HL-60 (cell line): ENCODE data around the gene GALNT14.

Experiments
- DNase-seq, 2 experiments: peaks; one replicate each; pipeline ENCODE4 v3.0.0-alpha.2; 2010 to 2020; ENCODE audit warnings: low read depth in 1 of 2, low spot score in 1 of 2
- H3K27ac ChIP-seq: fragments of 250-450 bp; sonication (Bioruptor Pico); replicated peaks from 2 replicates; pipeline ENCODE4 v1.5.1; 2020; ENCODE audit warnings: mild to moderate bottlenecking, moderate library complexity
- H3K27me3 ChIP-seq: fragments of 250-450 bp; sonication (Bioruptor Pico); 2 replicates; pipeline ENCODE4 v1.5.1; 2021; ENCODE audit warnings: mild to moderate bottlenecking, moderate library complexity; ENCODE audit not compliant: insufficient read depth, poor library complexity, severe bottlenecking
- H3K4me3 ChIP-seq: replicated peaks from 2 replicates; pipeline ENCODE4 v1.5.1; 2011; ENCODE audit warnings: mild to moderate bottlenecking, control low read depth, low read length; ENCODE audit not compliant: insufficient read depth
- CTCF ChIP-seq: IDR thresholded peaks from one replicate; pipeline ENCODE4 v1.5.1; 2011; ENCODE audit warnings: low read length, control low read depth, inconsistent platforms; ENCODE audit not compliant: insufficient read depth
- GABPA ChIP-seq: IDR thresholded peaks from 2 replicates; pipeline ENCODE4 v1.6.1; 2012; ENCODE audit warnings: low read depth
- POLR2AphosphoS5 ChIP-seq: IDR thresholded peaks from 2 replicates; pipeline ENCODE4 v1.6.1; 2012; ENCODE audit warnings: low read depth
- REST ChIP-seq: IDR thresholded peaks from 2 replicates; pipeline ENCODE4 v1.6.1; 2012; ENCODE audit warnings: low read depth; ENCODE audit not compliant: insufficient replicate concordance
- SPI1 ChIP-seq: IDR thresholded peaks from 2 replicates; pipeline ENCODE4 v1.6.1; 2012; ENCODE audit warnings: low read depth, mild to moderate bottlenecking, borderline replicate concordance

Gene GALNT14

GRCh38 chr2:31176742-31177141 lies 38.5 kb upstream of the GALNT14 start:
- Histone ChIP-seq H3K27me3 (no peaks in the 10 kb centered on the region), H3K4me3 (no peak overlapping the region), H3K27ac (no peak overlapping the region)
- no peak for TF ChIP-seq SPI1
- TF ChIP-seq CTCF: no peak
- no peak for TF ChIP-seq GABPA
- TF ChIP-seq REST: no peak
- TF ChIP-seq POLR2AphosphoS5: no peak
- no peak for DNase-seq

GRCh38 chr2:31171142-31171541 lies 32.9 kb upstream of the GALNT14 start:
- no peaks in the 10 kb centered on the region for H3K27me3 ChIP-seq
- H3K4me3 ChIP-seq: no peak overlapping the region
- no peak overlapping the region for H3K27ac ChIP-seq
- no peak for DNase-seq
- no peak for TF ChIP-seq CTCF
- TF ChIP-seq SPI1: no peak
- no peak for TF ChIP-seq REST
- no peak for TF ChIP-seq POLR2AphosphoS5
- no peak for TF ChIP-seq GABPA

GRCh38 chr2:31170071-31170698 lies 31.9 kb upstream of the GALNT14 start:
- DNase-seq: peak; percentile 28 to 71
- H3K27me3 ChIP-seq: no peaks in the 10 kb centered on the region
- no peak overlapping the region for H3K4me3 ChIP-seq
- no peak overlapping the region for H3K27ac ChIP-seq
- TF ChIP-seq SPI1 (no peak), CTCF (peak; percentile 94)

GRCh38 chr2:31168291-31168690 lies 30.1 kb upstream of the GALNT14 start:
- no peaks in the 10 kb centered on the region for H3K27me3 ChIP-seq
- DNase-seq: no peak
- no peak overlapping the region for H3K27ac ChIP-seq
- TF ChIP-seq CTCF (no peak), POLR2AphosphoS5 (no peak), REST (no peak), SPI1 (no peak), GABPA (no peak)
- H3K4me3 ChIP-seq: no peak overlapping the region
